GM12874 (cell line): ENCODE data around the gene SMAD3.

Experiments
- CTCF ChIP-seq: IDR thresholded peaks from 2 replicates; pipeline ENCODE4 v1.5.1; 2011; ENCODE audit warnings: low read depth, mild to moderate bottlenecking, control low read depth, low read length, moderate library complexity; ENCODE audit not compliant: insufficient read depth

Gene SMAD3

GRCh38 chr15:67109141-67110034 is 44.0 kb downstream of the SMAD3 start:
- no peak for TF ChIP-seq CTCF

GRCh38 chr15:67110361-67110781 is 45.0 kb downstream of the SMAD3 start:
- TF ChIP-seq CTCF: no peak

- TF ChIP-seq CTCF: no peak
Observed at GRCh38 chr15:67110958-67111864, 45.8 kb downstream of the SMAD3 start.

- no peak for TF ChIP-seq CTCF
Observed at GRCh38 chr15:67114046-67114445, 48.6 kb downstream of the SMAD3 start.

- TF ChIP-seq CTCF: no peak
Observed at GRCh38 chr15:67114846-67115585, 49.6 kb downstream of the SMAD3 start.

GRCh38 chr15:67115586-67115969 is 50.2 kb downstream of the SMAD3 start:
- no peak for TF ChIP-seq CTCF

GRCh38 chr15:67116742-67117141 is 51.3 kb downstream of the SMAD3 start:
- TF ChIP-seq CTCF: no peak
